GM19023 (cell line): Measurements from ENCODE around the gene CYB5A.
"Not testable (repeated sequence)": the region's sequence is repeated elsewhere in the genome, so short reads cannot be mapped to it uniquely, and the experiment has no call there.

Experiments used
- ATAC-seq: cut with Tn5 transposase; IDR thresholded peaks from one replicate; pipeline ENCODE4 v1.9.1; 2021; ENCODE audit warnings: mild to moderate bottlenecking, moderate library complexity; ENCODE audit not compliant: unreplicated experiment

Gene CYB5A

GRCh38 chr18:74291771-74292540, at the start of gene CYB5A:
TSS of gene CYB5A (minus strand) at chr18:74291963. CDS start at chr18:74291875, 88 bp downstream.
- peak; percentile 99 for ATAC-seq

DNA sequence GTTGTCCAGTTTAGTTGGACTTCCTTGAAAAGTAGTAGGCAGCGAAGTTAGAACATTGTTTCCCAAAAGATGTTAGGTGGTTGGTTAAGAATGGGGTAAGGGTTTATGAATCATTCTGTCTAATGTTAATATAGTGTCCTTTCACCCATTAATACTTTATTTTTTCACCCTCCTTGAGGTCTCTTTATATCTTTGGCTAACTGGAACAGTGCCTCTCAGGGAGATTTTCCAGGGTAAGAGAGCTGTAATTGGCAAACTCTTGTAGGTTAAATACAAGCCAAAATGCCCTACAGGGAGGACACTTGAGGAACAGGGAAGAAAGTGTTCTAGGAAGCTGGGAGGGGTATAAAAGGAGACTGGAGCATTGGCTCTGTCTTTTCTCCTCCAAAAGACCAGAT, 46.1 kb upstream of the CYB5A start:
- no peak for ATAC-seq

DNA sequence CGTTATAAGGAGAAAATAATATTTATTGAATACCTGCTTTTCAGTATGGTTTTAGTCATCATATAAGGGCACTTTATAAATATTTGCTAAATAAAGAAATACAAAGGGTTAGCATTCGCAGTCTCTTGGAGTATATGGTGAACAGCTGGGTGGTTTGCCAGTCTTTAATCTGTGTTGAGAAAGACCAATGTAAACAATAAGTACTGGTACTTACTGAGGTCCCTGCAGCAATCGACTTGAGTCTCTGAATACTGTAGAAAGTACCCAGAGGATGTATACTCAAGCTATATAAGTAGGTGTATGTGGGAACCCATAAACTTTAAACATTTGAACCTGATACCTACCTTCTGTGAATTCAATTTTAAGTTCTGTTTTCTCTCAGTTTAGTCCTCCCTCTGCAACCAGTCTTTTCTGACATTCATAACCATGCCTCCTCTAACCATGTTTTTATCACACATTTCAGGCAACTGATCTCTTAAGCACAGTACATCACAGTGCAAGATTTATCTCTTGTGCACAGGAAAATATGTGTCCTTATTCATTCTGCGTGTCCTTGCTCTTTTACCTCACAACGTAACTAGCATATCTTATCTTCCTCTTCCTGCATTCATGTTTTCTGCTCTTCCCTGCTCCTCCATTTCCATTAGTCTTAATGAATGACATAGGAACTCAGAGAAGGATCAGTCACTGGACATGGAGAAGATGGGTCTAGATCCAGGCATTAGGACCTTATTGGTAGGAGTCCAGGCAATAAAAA, 45.6 kb upstream of the CYB5A start:
- no peak for ATAC-seq

DNA sequence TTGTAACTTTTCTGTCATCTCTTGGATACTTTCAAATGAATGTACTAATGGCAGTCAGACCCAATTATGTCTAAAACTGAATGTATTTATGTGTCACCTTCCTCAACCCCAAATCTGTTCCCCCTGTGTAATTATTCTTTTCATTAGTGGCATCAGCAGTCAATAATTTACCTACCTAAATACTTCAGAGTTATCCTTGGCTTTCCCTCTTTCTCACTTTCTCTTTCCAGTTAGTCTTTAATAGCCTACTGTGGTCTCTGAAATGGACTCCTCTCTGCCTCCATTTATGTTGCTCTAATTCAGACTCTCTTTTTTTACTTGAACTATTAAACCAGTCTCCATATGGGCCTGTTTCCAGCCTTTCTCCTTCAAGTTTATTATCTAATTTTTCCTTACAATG, 44.9 kb upstream of the CYB5A start:
- ATAC-seq: no peak

- no peak for ATAC-seq
These were observed 42.6 kb upstream of the CYB5A start for GRCh38 chr18:74334242-74334893.

- ATAC-seq: no peak
These were observed 41.3 kb upstream of the CYB5A start for GRCh38 chr18:74333091-74333490.

- ATAC-seq: no peak
These were observed 39.6 kb upstream of the CYB5A start for GRCh38 chr18:74331404-74331803.

- no peak for ATAC-seq
These were observed 38.0 kb upstream of the CYB5A start for GRCh38 chr18:74329688-74330205.

- no peak for ATAC-seq
These were observed 36.4 kb upstream of the CYB5A start for GRCh38 chr18:74328206-74328605.

GRCh38 chr18:74326791-74327190, 35.0 kb upstream of the CYB5A start:
- ATAC-seq: not testable (repeated sequence)

DNA sequence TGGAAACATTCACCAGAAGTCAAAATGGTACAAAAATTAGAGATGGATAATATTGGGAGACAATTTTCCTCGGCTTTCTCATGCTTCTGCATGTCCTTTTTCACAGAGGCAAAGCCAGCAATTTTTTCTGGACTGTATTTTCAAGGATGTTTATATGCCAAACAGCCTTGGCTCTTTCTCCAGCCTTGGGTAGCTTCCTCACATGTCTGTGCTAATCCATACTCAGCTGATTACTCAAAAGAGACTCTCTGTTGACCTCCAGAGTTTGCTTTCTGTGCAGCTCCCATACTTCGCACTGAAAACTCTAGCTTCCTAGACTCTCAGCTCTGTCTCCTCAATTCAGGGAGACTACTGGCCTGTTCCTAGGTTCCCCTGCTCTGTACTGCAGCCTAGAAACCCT, 34.5 kb upstream of the CYB5A start:
- ATAC-seq: no peak

DNA sequence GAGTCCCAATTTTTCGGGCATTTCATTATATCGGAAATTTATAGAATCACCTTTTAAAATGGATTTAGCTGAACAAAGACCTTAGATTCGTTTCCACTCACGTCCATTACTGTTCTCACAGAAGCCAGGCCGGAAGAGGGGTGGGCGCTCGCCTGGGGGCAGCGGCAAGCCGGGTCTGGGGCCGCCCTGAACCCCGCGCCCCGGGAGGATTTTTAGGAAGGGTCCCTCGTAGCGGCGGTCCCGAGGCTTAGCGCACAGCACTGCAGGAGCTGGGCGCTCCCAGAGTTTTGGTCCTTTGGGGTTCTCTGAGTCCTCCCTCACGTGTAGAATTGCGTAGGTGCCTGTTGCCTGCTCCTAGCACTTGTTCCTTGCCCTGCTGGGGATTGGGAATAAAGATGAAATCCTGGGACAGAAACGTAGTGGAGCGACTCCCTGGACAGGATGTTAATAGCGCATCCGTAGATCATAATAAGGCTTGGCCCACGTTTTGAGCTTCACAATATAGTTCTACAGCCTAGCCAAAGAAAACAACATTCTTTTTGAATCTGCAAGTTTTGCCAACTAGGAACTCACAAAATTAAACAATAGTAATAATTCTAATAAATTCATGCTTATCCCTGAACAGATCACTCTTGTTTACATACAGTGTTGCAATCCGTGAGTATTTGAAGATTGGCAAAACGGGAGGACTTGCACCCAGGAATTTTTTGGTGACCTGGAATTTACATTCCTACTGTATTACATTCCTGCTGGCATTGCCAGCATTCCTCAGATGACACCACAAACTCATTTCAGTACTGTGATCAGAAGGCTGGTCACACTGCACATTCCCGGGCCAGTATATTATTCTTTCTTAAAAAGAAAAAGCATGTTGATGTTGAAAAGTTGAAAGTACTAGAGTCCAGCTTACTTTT, 24.8 kb upstream of the CYB5A start:
- no peak for ATAC-seq

DNA sequence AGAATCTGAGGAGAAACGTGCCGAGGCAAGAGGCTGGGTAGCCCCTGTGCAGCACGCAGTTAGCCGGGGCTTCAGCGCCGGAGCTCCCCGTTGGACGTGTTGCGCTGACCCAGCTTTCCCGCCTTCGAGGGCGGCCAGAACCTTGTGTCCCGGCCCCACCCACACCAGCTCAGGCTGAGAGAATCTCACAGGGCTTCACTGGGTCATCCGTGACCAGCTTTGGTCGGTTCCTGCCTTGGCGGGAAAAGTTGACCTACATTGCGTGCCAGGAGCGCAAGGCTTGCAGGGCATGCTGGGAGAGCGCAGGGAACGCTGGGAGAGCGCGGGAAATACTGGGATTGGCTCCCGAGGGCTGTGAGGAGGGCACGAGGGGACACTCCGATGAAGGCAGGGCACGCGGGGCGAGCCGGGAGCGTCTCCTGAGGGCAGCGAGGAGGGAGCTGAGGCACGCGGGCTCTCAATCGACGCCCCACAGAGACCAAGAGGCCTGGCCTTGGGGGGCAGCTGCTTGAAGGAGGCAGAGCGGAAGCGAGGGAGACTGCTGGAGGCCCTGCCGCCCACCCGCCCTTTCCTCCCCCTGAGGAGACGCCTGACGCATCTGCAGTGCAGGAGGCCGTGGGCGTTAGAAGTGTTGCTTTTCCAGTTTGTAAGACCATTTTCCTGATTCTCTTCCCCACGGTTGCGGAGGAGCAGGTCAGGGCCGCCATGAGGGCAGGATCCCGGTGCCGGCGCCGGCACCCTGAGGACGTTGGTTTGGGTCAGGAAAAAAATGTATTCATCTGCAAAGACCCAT, 23.9 kb upstream of the CYB5A start, which contains the start of gene C18orf63:
Gene C18orf63, plus strand, starts transcription at position 376 of the 793 bp plus-strand sequence. CDS start 2,027 bp downstream, outside the sequence.
- no peak for ATAC-seq

GRCh38 chr18:74314759-74315463, 23.1 kb upstream of the CYB5A start:
- ATAC-seq: no peak

GRCh38 chr18:74311000-74311399, 19.2 kb upstream of the CYB5A start:
- ATAC-seq: no peak

DNA sequence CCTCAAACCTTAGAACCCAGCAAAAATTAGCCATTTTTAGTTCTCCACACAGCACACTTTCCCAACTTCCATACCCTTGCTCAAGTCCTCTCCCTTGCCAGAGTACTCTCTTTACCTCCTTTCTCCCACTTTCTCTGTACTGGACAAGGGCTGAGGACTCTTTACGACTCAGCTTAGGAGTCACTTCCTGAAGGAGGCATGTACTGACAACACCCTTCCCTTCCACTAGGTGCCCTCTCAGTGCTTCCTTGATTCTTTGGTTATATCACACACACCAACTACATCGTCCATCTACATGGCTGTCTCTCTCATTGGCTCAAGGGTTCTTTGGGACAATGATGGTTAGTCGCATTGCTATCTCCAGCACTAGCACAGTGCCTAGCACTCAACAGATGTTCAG, 18.6 kb upstream of the CYB5A start:
- no peak for ATAC-seq

- ATAC-seq: no peak
These were observed 12.2 kb upstream of the CYB5A start for GRCh38 chr18:74303936-74304335.

DNA sequence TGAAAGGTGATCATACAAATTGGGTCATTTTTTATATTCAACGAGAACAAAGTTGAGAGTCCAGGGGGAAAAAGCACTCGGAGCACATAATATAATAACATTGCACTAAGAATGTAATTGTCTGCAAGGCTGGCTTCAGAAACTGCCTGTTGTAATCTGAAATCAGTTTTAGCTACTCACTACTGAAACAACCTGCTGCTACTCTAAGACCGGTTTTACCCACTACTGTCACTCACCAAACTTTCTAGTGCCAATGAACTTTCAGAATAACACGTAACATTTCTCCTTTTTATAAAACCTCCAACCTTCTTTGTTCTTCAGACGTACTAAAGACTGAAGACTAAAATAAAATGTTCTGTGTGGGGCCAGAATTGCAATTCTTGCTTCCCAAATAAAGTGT, 11.5 kb upstream of the CYB5A start:
- ATAC-seq: no peak

DNA sequence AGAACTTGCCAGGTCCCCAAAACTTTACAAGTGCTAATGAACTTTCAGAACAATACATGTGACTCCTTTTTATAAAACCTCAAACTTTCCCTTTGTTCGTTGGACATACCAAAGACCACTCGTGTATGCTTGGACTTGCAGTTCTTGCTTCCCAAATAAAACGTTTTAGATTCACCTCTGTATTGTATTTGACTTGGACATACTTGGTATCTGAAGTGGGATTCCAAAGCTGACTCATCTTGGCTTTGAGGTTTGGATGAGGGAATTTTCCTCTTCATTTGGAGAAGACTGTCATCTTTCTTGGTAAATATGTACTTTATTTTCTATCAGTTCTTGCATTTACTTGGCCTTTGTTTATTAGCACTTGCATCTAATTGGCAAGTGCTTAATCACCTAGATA, 8.0 kb upstream of the CYB5A start:
- no peak for ATAC-seq
